HepG2 (cell line): Measurements from ENCODE around the gene UBE2Q2. TPM values are rescaled to one million over a fixed set of nuclear protein-coding genes. Genes with fewer than 3 reads are reported as not detected.

Source experiments
- ATAC-seq: fragments of 200-7000 bp; cut with Tn5 transposase; 3 replicates; pipeline ENCODE4 v1.9.1; 2020; ENCODE audit warnings: mild to moderate bottlenecking, moderate library complexity
- BruUV-seq: library from RNA; stranded (reverse); fragments of 400-500 nt; replicated peaks from 2 replicates; lab custom pipeline; 2021; lab: Mats Ljungman, UMichigan
- CTCF ChIA-PET: fragments of 300-600 bp; formaldehyde crosslinking; extraction: SDS; loops from one replicate; lab custom pipeline; 2021; ENCODE audit warnings: low total read pairs, inconsistent platforms, low intra/inter-chr PET ratio; lab: Yijun Ruan, JAX
- POLR2A ChIA-PET: fragments of 350-600 bp; sonication (Branson Sonifier 250); formaldehyde crosslinking; loops from one replicate; lab custom pipeline; 2020; ENCODE audit warnings: antibody characterized with exemption, inconsistent platforms; lab: Yijun Ruan, JAX
- DNase-seq: peaks from one replicate; pipeline ENCODE4 v3.0.0-alpha.2; 2015; ENCODE audit warnings: low spot score
- FAIRE-seq: peaks from 3 replicates; lab custom pipeline; 2011; peaks lifted over from hg19 to GRCh38; lab: Jason Lieb, UNC
- H2AFZ ChIP-seq: one replicate; pipeline ENCODE4 v1.6.1; 2011; ENCODE audit warnings: low read length, inconsistent platforms
- H3K27ac ChIP-seq: fragments of 300-600 bp; 3 replicates; pipeline ENCODE4 v1.8.0; 2011; ENCODE audit warnings: mixed run types, mild to moderate bottlenecking, mixed read lengths, low read length, inconsistent platforms; ENCODE audit not compliant: insufficient read depth; ENCODE audit errors: extremely low read length
- H3K27me3 ChIP-seq, 2 experiments: fragments of 200-600 bp in 1 of 2; 2 replicates in 1 of 2; 3 replicates in 1 of 2; pipeline versions ENCODE4 v1.6.0 to v1.8.0; 2011; ENCODE audit warnings: low read length in 2 of 2, mild to moderate bottlenecking in 2 of 2, moderate library complexity in 2 of 2, inconsistent platforms in 1 of 2; ENCODE audit not compliant: insufficient read depth in 2 of 2, control insufficient read depth in 1 of 2
- H3K36me3 ChIP-seq, 2 experiments: fragments of 200-600 bp in 1 of 2; replicated peaks in 1 of 2; 2 replicates in 1 of 2; 3 replicates in 1 of 2; pipeline versions ENCODE4 v1.5.1 to v1.8.0; 2011; ENCODE audit warnings: low read length in 2 of 2, inconsistent platforms in 1 of 2; ENCODE audit not compliant: insufficient read depth in 2 of 2, control insufficient read depth in 1 of 2
- H3K4me1 ChIP-seq: 2 replicates; pipeline ENCODE4 v1.5.1; 2012; ENCODE audit warnings: low read length, inconsistent platforms; ENCODE audit not compliant: insufficient read depth
- H3K4me2 ChIP-seq: 2 replicates; pipeline ENCODE4 v1.6.0; 2011; ENCODE audit warnings: low read depth, low read length, inconsistent platforms
- H3K4me3 ChIP-seq, 3 experiments: fragments of 200-600 bp in 1 of 3; sonication (generic), shearing (Covaris generic) in 1 of 3; replicated peaks in 1 of 3; 2 replicates each; pipeline ENCODE4 v1.5.1; 2011 to 2016; ENCODE audit warnings: low read length in 3 of 3, inconsistent platforms in 2 of 3, low read depth in 2 of 3, mild to moderate bottlenecking in 2 of 3, control low read depth in 1 of 3, mixed read lengths in 1 of 3; ENCODE audit not compliant: insufficient read depth in 1 of 3
- H3K79me2 ChIP-seq: one replicate; pipeline ENCODE4 v1.6.1; 2011; ENCODE audit warnings: low read length, inconsistent platforms; ENCODE audit not compliant: insufficient read depth
- H3K9ac ChIP-seq: 2 replicates; pipeline ENCODE4 v1.6.0; 2011; ENCODE audit warnings: mild to moderate bottlenecking, low read depth, low read length, inconsistent platforms; ENCODE audit not compliant: insufficient read depth
- H3K9me3 ChIP-seq: 2 replicates; pipeline ENCODE4 v1.5.1; 2012; ENCODE audit warnings: mild to moderate bottlenecking, low read length
- H4K20me1 ChIP-seq: 2 replicates; pipeline ENCODE4 v1.6.0; 2011; ENCODE audit warnings: inconsistent platforms, mild to moderate bottlenecking, low read length, moderate library complexity; ENCODE audit not compliant: insufficient read depth
- AGO2 ChIP-seq: fragments of 200-400 bp; formaldehyde crosslinking; optimal IDR thresholded peaks from 2 replicates; pipeline ENCODE3; 2017; ENCODE audit warnings: mild to moderate bottlenecking, low read depth, low read length, moderate library complexity
- CTCF ChIP-seq: sonication (generic); formaldehyde crosslinking; IDR thresholded peaks from 2 replicates; pipeline ENCODE4 v1.5.0; 2020; ENCODE audit warnings: mild to moderate bottlenecking, missing genetic modification reagents, moderate library complexity
- ELF3 ChIP-seq: IDR thresholded peaks from 2 replicates; pipeline ENCODE4 v1.6.1; 2016; ENCODE audit warnings: missing genetic modification reagents, missing compliant biosample characterization
- EP300 ChIP-seq, 3 experiments: sonication (generic) in 1 of 3; formaldehyde crosslinking in 1 of 3; IDR thresholded peaks; 2 replicates each; pipeline versions ENCODE4 v1.5.1 to v1.6.1; 2011 to 2020; ENCODE audit warnings: low read depth in 2 of 3, low read length in 2 of 3, borderline replicate concordance in 1 of 3, improper control_type of control experiment in 1 of 3, mild to moderate bottlenecking in 1 of 3, missing genetic modification reagents in 1 of 3, moderate library complexity in 1 of 3
- HNRNPLL ChIP-seq: fragments of 200-400 bp; formaldehyde crosslinking; IDR thresholded peaks from 2 replicates; pipeline ENCODE4 v1.6.1; 2017; ENCODE audit warnings: mild to moderate bottlenecking, low read depth, low read length; ENCODE audit not compliant: poor library complexity, severe bottlenecking
- MAFF ChIP-seq: IDR thresholded peaks from 2 replicates; pipeline ENCODE4 v1.6.1; 2011; ENCODE audit warnings: low read depth, low read length, improper control_type of control experiment
- RAD21 ChIP-seq: fragments of 450-650 bp; formaldehyde crosslinking; IDR thresholded peaks from 2 replicates; pipeline ENCODE4 v1.5.0; 2020; ENCODE audit warnings: mild to moderate bottlenecking
- RXRB ChIP-seq: IDR thresholded peaks from 2 replicates; pipeline ENCODE4 v1.6.1; 2016; ENCODE audit warnings: borderline replicate concordance, missing genetic modification reagents, missing compliant biosample characterization
- SALL1 ChIP-seq: sonication (generic); formaldehyde crosslinking; IDR thresholded peaks from 2 replicates; pipeline ENCODE4 v1.8.0; 2022; ENCODE audit warnings: mild to moderate bottlenecking, missing genetic modification reagents
- SAP130 ChIP-seq: IDR thresholded peaks from 2 replicates; pipeline ENCODE4 v1.6.1; 2016; ENCODE audit warnings: low read depth
- SMC3 ChIP-seq: IDR thresholded peaks from 2 replicates; pipeline ENCODE4 v1.6.1; 2011; ENCODE audit warnings: low read length, improper control_type of control experiment
- ZBTB38 ChIP-seq: sonication (generic); formaldehyde crosslinking; IDR thresholded peaks from 2 replicates; pipeline ENCODE4 v1.5.1; 2020; ENCODE audit warnings: mild to moderate bottlenecking, missing genetic modification reagents
- ZFP91 ChIP-seq: sonication (generic); formaldehyde crosslinking; IDR thresholded peaks from 2 replicates; pipeline ENCODE4 v1.9.0; 2022; ENCODE audit warnings: missing genetic modification reagents, mild to moderate bottlenecking, borderline replicate concordance
- ZKSCAN1 ChIP-seq: fragments of 150-350 bp; IDR thresholded peaks from 2 replicates; pipeline ENCODE4 v1.6.1; 2014; ENCODE audit warnings: low read length
- ZNF296 ChIP-seq: sonication (generic); formaldehyde crosslinking; conservative IDR thresholded peaks from 2 replicates; pipeline ENCODE4 v1.5.0; 2020; ENCODE audit warnings: mild to moderate bottlenecking, missing genetic modification reagents
- ZNF3 ChIP-seq: IDR thresholded peaks from 2 replicates; pipeline ENCODE4 v1.7.0; 2017; ENCODE audit warnings: inconsistent platforms
- ZNF598 ChIP-seq: sonication (generic); formaldehyde crosslinking; IDR thresholded peaks from 2 replicates; pipeline ENCODE4 v1.5.1; 2020; ENCODE audit warnings: mild to moderate bottlenecking, missing genetic modification reagents, borderline replicate concordance
- WGBS: methylation state at CpG from one replicate; pipeline ENCODE4 v1.1.6; 2017; ENCODE audit warnings: low lambda C conversion rate; 5-methylcytosine and 5-hydroxymethylcytosine counted together
- in situ Hi-C: cut with HindIII; loops from 2 replicates; pipeline ENCODE4 v1.10.0; 2017; ENCODE audit warnings: low pct_unique_long_range_greater_than_20kb; ENCODE audit not compliant: extremely low pct_ligation_motif_present
- intact Hi-C: fragments of 100-400 bp; cut with micrococcal nuclease; formaldehyde crosslinking; loops from one replicate; pipeline ENCODE4 v1.10.0; 2022; ENCODE audit not compliant: unreplicated experiment
- polyA plus RNA-seq, 8 experiments: library from polyadenylated mRNA; depleted of rRNA in 3 of 8; stranded (reverse) in 7 of 8; unstranded in 1 of 8; fragments of >200 nt; fragmentation: Illumina TruSeq in 4 of 8; extraction: Trizol in 4 of 8; gene quantifications; 2 replicates each; pipeline versions ENCODE4 v1.2.1 to v1.2.3, GENCODE V29; 2011 to 2016; ENCODE audit warnings: low read depth in 4 of 8, missing spikeins in 1 of 8, mixed read lengths in 1 of 8; ENCODE audit not compliant: insufficient read depth in 1 of 8
- total RNA-seq, 5 experiments: library from RNA; depleted of rRNA; stranded (reverse); fragments of >200 nt; fragmentation: Illumina TruSeq; extraction: Trizol; gene quantifications; 2 replicates each; pipeline ENCODE4 v1.2.3, GENCODE V29; 2016; ENCODE audit warnings: low read depth in 1 of 5
- TF ChIP-seq, protein P1 (sequence below): sonication (generic); formaldehyde crosslinking; IDR thresholded peaks from 2 replicates; pipeline ENCODE4 v1.5.1; 2020; ENCODE audit warnings: missing genetic modification reagents, mild to moderate bottlenecking, borderline replicate concordance

The UBE2Q2 gene
- total and polyA plus RNA-seq, 2 of the 13 experiments (the other 11 are each of a cell fraction or from before 2014, with no cell fraction given), result 10.6 to 20.4 TPM

DNA sequence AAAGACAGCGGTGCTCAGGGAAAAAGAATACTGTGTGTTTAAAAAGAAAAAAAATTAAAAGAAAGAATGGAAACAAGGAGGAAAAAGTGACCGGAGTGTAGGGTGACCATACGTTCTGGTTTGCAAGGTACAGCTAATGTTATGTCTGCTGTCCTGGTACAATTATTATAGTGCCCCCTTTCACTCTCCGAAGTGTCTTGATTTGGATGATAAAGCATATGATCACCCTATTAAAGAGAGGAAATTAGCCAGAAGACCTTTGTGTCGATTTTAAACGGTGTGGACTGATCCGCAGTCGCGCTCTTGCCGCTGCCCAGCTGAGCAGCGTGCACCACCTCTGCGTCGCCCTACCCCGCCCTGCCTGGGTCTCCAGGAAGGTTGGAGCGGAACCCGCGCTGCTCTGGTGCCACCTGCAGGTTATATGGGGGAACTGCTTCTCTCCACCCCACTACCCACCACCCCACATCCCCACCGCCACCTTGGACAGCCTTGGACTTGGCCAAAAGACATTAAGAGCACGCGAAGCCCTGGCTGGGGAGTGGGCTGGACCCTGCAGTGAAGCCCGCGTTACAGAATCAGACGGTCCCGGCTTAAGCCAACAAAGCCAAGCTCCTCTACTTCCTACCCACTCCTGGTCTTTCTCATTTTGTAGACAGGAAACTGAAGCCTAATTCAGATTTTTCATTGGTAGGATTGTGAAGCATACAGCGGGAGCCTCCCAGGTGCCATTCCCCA lies 41.2 kb upstream of the UBE2Q2 start:
- Histone ChIP-seq H3K4me1 (peaks cover 9% of the 10 kb centered on the region; the same call in 1 of the 2 replicates), H3K9me3 (no peaks in the 10 kb centered on the region), H3K4me3 (peak overlapping the region in 1 of 3 experiments; percentile 49; a peak in 2 of 6 replicates), H3K4me2 (peak overlapping the region; percentile 74), H3K27ac (no peak overlapping the region), H3K27me3 (peaks cover 0 to 9% of the 10 kb centered on the region in 2 experiments; a peak in 3 of 5 replicates), H2AFZ (no peak overlapping the region), H3K9ac (no peak overlapping the region), H3K36me3 (no peaks in the 10 kb centered on the region), H3K79me2 (no peaks in the 10 kb centered on the region), H4K20me1 (no peaks in the 10 kb centered on the region)
- ATAC-seq (peak; percentile 99), DNase-seq (peak; percentile 58), FAIRE-seq (peak; percentile 49)
- BruUV-seq, result no TSS peak
- CTCF ChIA-PET, result interaction anchor here (1.2 to 2.2 kb wide), 5 partner anchors 49 to 117 kb away, joined by 5 to 11 read pairs (median 6); no protein-coding TSS in a partner anchor
- WGBS, result 17% methylated on average over 12 of the region's 25 CpGs
- intact Hi-C loops, result loop anchor here (1.0 to 10.0 kb wide), 3 partner anchors 47 to 117 kb away; no protein-coding TSS in a partner anchor
- POLR2A ChIA-PET, result no interaction called here
- in situ Hi-C loops, result loop anchor here (10.0 kb wide), 2 partner anchors 77 to 117 kb away; a partner anchor contains a TSS
- no peak for TF ChIP-seq ZNF296
- TF ChIP-seq ZFP91 (CRISPR knock-in tag), result peak; percentile 32; the same call in 1 of the 2 replicates
- TF ChIP-seq, protein P1, sequence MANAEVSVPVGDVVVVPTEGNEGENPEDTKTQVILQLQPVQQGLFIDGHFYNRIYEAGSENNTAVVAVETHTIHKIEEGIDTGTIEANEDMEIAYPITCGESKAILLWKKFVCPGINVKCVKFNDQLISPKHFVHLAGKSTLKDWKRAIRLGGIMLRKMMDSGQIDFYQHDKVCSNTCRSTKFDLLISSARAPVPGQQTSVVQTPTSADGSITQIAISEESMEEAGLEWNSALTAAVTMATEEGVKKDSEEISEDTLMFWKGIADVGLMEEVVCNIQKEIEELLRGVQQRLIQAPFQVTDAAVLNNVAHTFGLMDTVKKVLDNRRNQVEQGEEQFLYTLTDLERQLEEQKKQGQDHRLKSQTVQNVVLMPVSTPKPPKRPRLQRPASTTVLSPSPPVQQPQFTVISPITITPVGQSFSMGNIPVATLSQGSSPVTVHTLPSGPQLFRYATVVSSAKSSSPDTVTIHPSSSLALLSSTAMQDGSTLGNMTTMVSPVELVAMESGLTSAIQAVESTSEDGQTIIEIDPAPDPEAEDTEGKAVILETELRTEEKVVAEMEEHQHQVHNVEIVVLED, result peak; percentile 20; the same call in 1 of the 2 replicates
- TF ChIP-seq SALL1 (CRISPR knock-in tag), result peak; percentile 47; the same call in 1 of the 2 replicates
- TF ChIP-seq SMC3, result peak; percentile 71
- 0 out of 2 replicates have a peak, but pooled peaks have one; percentile 54 for TF ChIP-seq ZNF598 (CRISPR knock-in tag)
- no peak for TF ChIP-seq AGO2
- TF ChIP-seq ZKSCAN1, result no peak
- TF ChIP-seq HNRNPLL, result peak; percentile 38
- no peak for TF ChIP-seq EP300 (IDR thresholded peaks at IDR 0.05; ENCODE audit: low read depth in 2 of 2, low read length in 2 of 2)
- no peak for TF ChIP-seq EP300 (CRISPR knock-in tag; IDR thresholded peaks at IDR 0.05; ENCODE audit: borderline replicate concordance)
- no peak for TF ChIP-seq ZNF3 (CRISPR knock-in tag)
- peak; percentile 17; the same call in 1 of the 2 replicates for TF ChIP-seq SAP130 (CRISPR knock-in tag)
- peak; percentile 93 for TF ChIP-seq RAD21
- peak; percentile 45; the same call in 1 of the 2 replicates for TF ChIP-seq ZBTB38
- TF ChIP-seq RXRB (CRISPR knock-in tag), result peak; percentile 33; the same call in 1 of the 2 replicates
- TF ChIP-seq ELF3 (CRISPR knock-in tag), result peak; percentile 35; the same call in 1 of the 2 replicates
- TF ChIP-seq MAFF, result no peak
- TF ChIP-seq CTCF (CRISPR knock-in tag), result peak; percentile 92
